ENCODE results near the gene ARID3A. TPM values are rescaled to one million over a fixed set of nuclear protein-coding genes. Genes with fewer than 3 reads are reported as not detected.

ARID3A gene
- total and polyA plus RNA-seq, 12 donors: 3.0 to 11.7 (median 5.0) TPM

- H3K9me3 ChIP-seq: no peaks in the 10 kb centered on the region
- DNase-seq: no peak
- H3K4me3 ChIP-seq: no peak overlapping the region
- peaks cover 0 to 18% (median 12%) of the 10 kb centered on the region in 9 donors for H3K4me1 ChIP-seq
- TF ChIP-seq, protein P1, sequence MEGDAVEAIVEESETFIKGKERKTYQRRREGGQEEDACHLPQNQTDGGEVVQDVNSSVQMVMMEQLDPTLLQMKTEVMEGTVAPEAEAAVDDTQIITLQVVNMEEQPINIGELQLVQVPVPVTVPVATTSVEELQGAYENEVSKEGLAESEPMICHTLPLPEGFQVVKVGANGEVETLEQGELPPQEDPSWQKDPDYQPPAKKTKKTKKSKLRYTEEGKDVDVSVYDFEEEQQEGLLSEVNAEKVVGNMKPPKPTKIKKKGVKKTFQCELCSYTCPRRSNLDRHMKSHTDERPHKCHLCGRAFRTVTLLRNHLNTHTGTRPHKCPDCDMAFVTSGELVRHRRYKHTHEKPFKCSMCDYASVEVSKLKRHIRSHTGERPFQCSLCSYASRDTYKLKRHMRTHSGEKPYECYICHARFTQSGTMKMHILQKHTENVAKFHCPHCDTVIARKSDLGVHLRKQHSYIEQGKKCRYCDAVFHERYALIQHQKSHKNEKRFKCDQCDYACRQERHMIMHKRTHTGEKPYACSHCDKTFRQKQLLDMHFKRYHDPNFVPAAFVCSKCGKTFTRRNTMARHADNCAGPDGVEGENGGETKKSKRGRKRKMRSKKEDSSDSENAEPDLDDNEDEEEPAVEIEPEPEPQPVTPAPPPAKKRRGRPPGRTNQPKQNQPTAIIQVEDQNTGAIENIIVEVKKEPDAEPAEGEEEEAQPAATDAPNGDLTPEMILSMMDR (IDR thresholded peaks at IDR 0.05): no peak
- peaks cover 16 to 60% (median 45%) of the 10 kb centered on the region in 7 donors for H3K27me3 ChIP-seq
- WGBS, 2 donors: 80 to 87% methylated on average over 4 of the region's 4 CpGs
- H3K36me3 ChIP-seq: no peaks in the 10 kb centered on the region
- no peak overlapping the region for H3K27ac ChIP-seq
- ATAC-seq: no peak
- intact Hi-C loops (cut with DNase I): no loop called here
These were observed 76.8 kb downstream of the ARID3A start for GRCh38 chr19:1002600-1002999.

GRCh38 chr19:1003283-1003682, 77.4 kb downstream of the ARID3A start:
- H3K36me3 ChIP-seq: peaks cover 0 to under 1% (median 0%) of the 10 kb centered on the region in 9 donors
- WGBS, 2 donors: 87 to 89% methylated on average over 32 to 37 of the region's 37 CpGs
- TF ChIP-seq, protein P1 (IDR thresholded peaks at IDR 0.05): no peak
- no peaks in the 10 kb centered on the region for H3K9me3 ChIP-seq
- H3K4me3 ChIP-seq: no peak overlapping the region
- H3K27me3 ChIP-seq: peaks cover 16 to 53% (median 38%) of the 10 kb centered on the region in 7 donors
- no peak for DNase-seq
- peaks cover 0 to 18% (median 12%) of the 10 kb centered on the region in 9 donors for H3K4me1 ChIP-seq
- ATAC-seq: no peak
- no peak overlapping the region for H3K27ac ChIP-seq
- intact Hi-C loops (cut with DNase I): no loop called here

GRCh38 chr19:1004204-1004802, 78.5 kb downstream of the ARID3A start:
- Histone ChIP-seq H3K36me3 (peaks cover 0 to 6% (median 0%) of the 10 kb centered on the region in 9 donors), H3K4me3 (no peak overlapping the region), H3K9me3 (no peaks in the 10 kb centered on the region), H3K4me1 (peaks cover 0 to 18% (median 12%) of the 10 kb centered on the region in 9 donors), H3K27ac (no peak overlapping the region), H3K27me3 (peaks cover 14 to 44% (median 29%) of the 10 kb centered on the region in 7 donors)
- WGBS, 2 donors: 76% methylated on average over 32 of the region's 32 CpGs
- TF ChIP-seq, protein P1 (IDR thresholded peaks at IDR 0.05): no peak
- DNase-seq (no peak), ATAC-seq (no peak)
- intact Hi-C loops (cut with DNase I): no loop called here

GRCh38 chr19:1004803-1005664, 79.2 kb downstream of the ARID3A start:
- TF ChIP-seq, protein P1 (IDR thresholded peaks at IDR 0.05): no peak
- Histone ChIP-seq H3K4me3 (no peak overlapping the region), H3K36me3 (peaks cover 0 to 13% (median 1%) of the 10 kb centered on the region in 9 donors), H3K4me1 (peaks cover 0 to 23% (median 12%) of the 10 kb centered on the region in 9 donors), H3K27ac (no peak overlapping the region), H3K9me3 (no peaks in the 10 kb centered on the region), H3K27me3 (peaks cover 11 to 37% (median 22%) of the 10 kb centered on the region in 7 donors)
- WGBS, 2 donors: 88 to 89% methylated on average over 70 of the region's 70 CpGs
- intact Hi-C loops (cut with DNase I): no loop called here
- DNase-seq: no peak
- ATAC-seq: no peak

Data from heart right ventricle (tissue), 16 donors.